ENCODE measurements around the gene FOXN3. TPM values are rescaled to one million over a fixed set of nuclear protein-coding genes. Genes with fewer than 3 reads are reported as not detected.

FOXN3 gene
- polyA plus RNA-seq, 2 of the 4 experiments (the other 2 are of a cell fraction), result 6.0 to 6.4 TPM

- Histone ChIP-seq H3K4me1 (no peaks in the 10 kb centered on the region), H3K4me3 (no peak overlapping the region), H3K27ac (no peak overlapping the region), H3K4me2 (no peak overlapping the region), H3K9me3 (no peaks in the 10 kb centered on the region)
- WGBS (ENCODE audit: missing lambda C conversion rate), result 100% methylated on average over 1 of the region's 1 CpG
- FAIRE-seq (no peak), ATAC-seq (no peak), DNase-seq (ENCODE audit: low read depth in 1 of 2, low spot score in 1 of 2) (no peak)
- CTCF ChIA-PET, result no interaction called here
- POLR2A ChIA-PET, result no interaction called here
- TF ChIP-seq EP300 (IDR thresholded peaks at IDR 0.05), result no peak
- no peak for TF ChIP-seq RCOR1 (IDR thresholded peaks at IDR 0.05; ENCODE audit: low read depth, low read length)
- TF ChIP-seq CHD2 (IDR thresholded peaks at IDR 0.05; ENCODE audit: low read length, partially characterized antibody), result no peak
- TF ChIP-seq ATOH8 (CRISPR knock-in tag; IDR thresholded peaks at IDR 0.05; ENCODE audit: low read depth), result no peak
Measured at GRCh38 chr14:89260898-89261297, 156.1 kb downstream of the FOXN3 start.

- ATAC-seq (no peak), DNase-seq (ENCODE audit: low read depth in 1 of 2, low spot score in 1 of 2) (no peak), FAIRE-seq (no peak)
- no peaks in the 10 kb centered on the region for H3K9me3 ChIP-seq
- H3K4me2 ChIP-seq, result no peak overlapping the region
- POLR2A ChIA-PET, result no interaction called here
- H3K27ac ChIP-seq, result no peak overlapping the region
- 78% methylated on average over 15 of the region's 15 CpGs for WGBS (ENCODE audit: missing lambda C conversion rate)
- CTCF ChIA-PET, result no interaction called here
- TF ChIP-seq CHD4 (IDR thresholded peaks at IDR 0.05; ENCODE audit: borderline replicate concordance) (no peak), CHD2 (IDR thresholded peaks at IDR 0.05; ENCODE audit: low read length, partially characterized antibody) (no peak), RFX5 (IDR thresholded peaks at IDR 0.05) (no peak), GATA3 (IDR thresholded peaks at IDR 0.05; ENCODE audit: borderline replicate concordance) (no peak), RAD21 (conservative IDR thresholded peaks at IDR 0.05 in 1 of 2, IDR thresholded peaks at IDR 0.05 in 1 of 2) (no peak), MAX (IDR thresholded peaks at IDR 0.05) (no peak), ELK1 (IDR thresholded peaks at IDR 0.05; ENCODE audit: low read depth, low read length) (no peak), NFE2L2 (conservative IDR thresholded peaks at IDR 0.05; ENCODE audit: low read length) (no peak), FOXS1 (CRISPR knock-in tag; IDR thresholded peaks at IDR 0.05) (no peak)
- no peaks in the 10 kb centered on the region for H3K4me1 ChIP-seq
- no peak overlapping the region for H3K4me3 ChIP-seq
Measured at GRCh38 chr14:89259951-89260609, 157.0 kb downstream of the FOXN3 start.

GRCh38 chr14:89258728-89259273 is 158.2 kb downstream of the FOXN3 start:
- H3K9me3 ChIP-seq, result no peaks in the 10 kb centered on the region
- ATAC-seq (no peak), DNase-seq (ENCODE audit: low read depth in 1 of 2, low spot score in 1 of 2) (no peak), FAIRE-seq (no peak)
- POLR2A ChIA-PET, result no interaction called here
- CTCF ChIA-PET, result interaction anchor here (1.1 kb wide), 1 partner anchor 232 kb away, joined by 3 read pairs; no protein-coding TSS in a partner anchor
- H3K4me2 ChIP-seq, result no peak overlapping the region
- WGBS (ENCODE audit: missing lambda C conversion rate), result 38% methylated on average over 6 of the region's 6 CpGs
- no peaks in the 10 kb centered on the region for H3K4me1 ChIP-seq
- no peak overlapping the region for H3K27ac ChIP-seq
- no peak overlapping the region for H3K4me3 ChIP-seq
- TF ChIP-seq MAZ (IDR thresholded peaks at IDR 0.05; ENCODE audit: borderline replicate concordance, low read depth, low read length) (no peak), USF2 (IDR thresholded peaks at IDR 0.05) (no peak), SREBF2 (IDR thresholded peaks at IDR 0.05) (no peak), ESRRA (IDR thresholded peaks at IDR 0.05; ENCODE audit: borderline replicate concordance, low read length) (no peak), ZC3H11A (IDR thresholded peaks at IDR 0.05) (no peak), CTCF (IDR thresholded peaks at IDR 0.05) (no peak), TFCP2L1 (CRISPR knock-in tag; IDR thresholded peaks at IDR 0.05) (no peak), GATA3 (IDR thresholded peaks at IDR 0.05; ENCODE audit: borderline replicate concordance) (no peak), POLR2AphosphoS2 (conservative IDR thresholded peaks at IDR 0.05; ENCODE audit: low read length) (no peak), MAFK (IDR thresholded peaks at IDR 0.05; ENCODE audit: partially characterized antibody) (no peak), RARB (CRISPR knock-in tag; IDR thresholded peaks at IDR 0.05) (no peak), HEYL (CRISPR knock-in tag; IDR thresholded peaks at IDR 0.05) (no peak), RCOR1 (IDR thresholded peaks at IDR 0.05; ENCODE audit: low read depth, low read length) (no peak), HMGXB4 (CRISPR knock-in tag; IDR thresholded peaks at IDR 0.05; ENCODE audit: borderline replicate concordance) (no peak), HOXA7 (CRISPR knock-in tag; IDR thresholded peaks at IDR 0.05) (no peak), ZFP36 (IDR thresholded peaks at IDR 0.05; ENCODE audit: borderline replicate concordance, partially characterized antibody) (no peak)
